K562 (cell line): Measurements from ENCODE around the gene CTNNBL1. TPM values are rescaled to one million over a fixed set of nuclear protein-coding genes. Genes with fewer than 3 reads are reported as not detected.

Experiments
- ATAC-seq: fragments of 200-7000 bp; cut with Tn5 transposase; 3 replicates; pipeline ENCODE4 v1.9.1; 2020; ENCODE audit warnings: moderate library complexity
- BruUV-seq: library from RNA; stranded (reverse); fragments of 400-500 nt; replicated peaks from 2 replicates; lab custom pipeline; 2021; lab: Mats Ljungman, UMichigan
- CTCF ChIA-PET: fragments of 300-600 bp; formaldehyde crosslinking; extraction: SDS; loops from one replicate; lab custom pipeline; 2021; ENCODE audit warnings: low intra/inter-chr PET ratio; lab: Yijun Ruan, JAX
- POLR2A ChIA-PET: fragments of 300-600, 350-650 bp; sonication (Branson Sonifier 250); formaldehyde crosslinking; extraction: SDS; loops from one replicate; lab custom pipeline; 2021; ENCODE audit warnings: antibody characterized with exemption, inconsistent platforms; lab: Yijun Ruan, JAX
- DNase-seq, 4 experiments: peaks; one replicate each; pipeline versions ENCODE4 v3.0.0 to v3.0.0-alpha.2; 2011 to 2018; ENCODE audit warnings: low spot score in 3 of 4, mixed read lengths in 3 of 4; ENCODE audit errors: extremely low read depth in 1 of 4
- FAIRE-seq: peaks from 2 replicates; lab custom pipeline; 2011; peaks lifted over from hg19 to GRCh38; lab: Jason Lieb, UNC
- H2AFZ ChIP-seq: 2 replicates; pipeline ENCODE4 v1.6.0; 2011; ENCODE audit warnings: low read depth, low read length, control low read depth, inconsistent platforms
- H3K27ac ChIP-seq: fragments of 200-600 bp; 3 replicates; pipeline ENCODE4 v1.8.0; 2011; ENCODE audit warnings: low read depth, mild to moderate bottlenecking, control low read depth, inconsistent platforms, low read length, moderate library complexity, mixed read lengths; ENCODE audit errors: extremely low read depth
- H3K27me3 ChIP-seq, 2 experiments: fragments of 300-600 bp in 1 of 2; 2 replicates in 1 of 2; 3 replicates in 1 of 2; pipeline versions ENCODE4 v1.6.0 to v1.8.0; 2011; ENCODE audit warnings: inconsistent platforms in 2 of 2, low read length in 2 of 2, mild to moderate bottlenecking in 1 of 2, mixed read lengths in 1 of 2, moderate library complexity in 1 of 2; ENCODE audit not compliant: control insufficient read depth in 2 of 2, insufficient read depth in 2 of 2
- H3K36me3 ChIP-seq: fragments of 300-600 bp; 3 replicates; pipeline ENCODE4 v1.8.0; 2011; ENCODE audit warnings: mild to moderate bottlenecking, low read length, inconsistent platforms; ENCODE audit not compliant: control insufficient read depth, insufficient read depth
- H3K4me1 ChIP-seq, 2 experiments: fragments of 200-600 bp in 1 of 2; replicated peaks in 1 of 2; 2 replicates in 1 of 2; 3 replicates in 1 of 2; pipeline versions ENCODE4 v1.5.1 to v1.8.0; 2011; ENCODE audit warnings: inconsistent platforms in 2 of 2, low read length in 2 of 2, mild to moderate bottlenecking in 1 of 2, mixed read lengths in 1 of 2, moderate library complexity in 1 of 2; ENCODE audit not compliant: control insufficient read depth in 2 of 2, insufficient read depth in 2 of 2
- H3K4me2 ChIP-seq: 2 replicates; pipeline ENCODE4 v1.6.1; 2011; ENCODE audit warnings: low read length, control low read depth, inconsistent platforms, mixed read lengths; ENCODE audit not compliant: insufficient read depth
- H3K4me3 ChIP-seq: fragments of 200-600 bp; sonication (generic), shearing (Covaris generic); 2 replicates; pipeline ENCODE4 v1.5.1; 2016; ENCODE audit warnings: control low read depth, inconsistent platforms
- H3K79me2 ChIP-seq: fragments of 200-600 bp; 3 replicates; pipeline ENCODE4 v1.8.0; 2011; ENCODE audit warnings: low read length, inconsistent platforms; ENCODE audit not compliant: control insufficient read depth, insufficient read depth
- H3K9ac ChIP-seq, 2 experiments: 2 replicates each; pipeline versions ENCODE4 v1.6.0 to v1.6.1; 2011; ENCODE audit warnings: low read depth in 2 of 2, low read length in 2 of 2, control low read depth in 1 of 2, inconsistent platforms in 1 of 2, mild to moderate bottlenecking in 1 of 2, mixed read lengths in 1 of 2; ENCODE audit not compliant: insufficient read depth in 1 of 2
- H3K9me1 ChIP-seq: one replicate; pipeline ENCODE4 v1.6.0; 2011; ENCODE audit warnings: inconsistent platforms, mild to moderate bottlenecking, low read length, moderate library complexity; ENCODE audit not compliant: control insufficient read depth, insufficient read depth
- H3K9me3 ChIP-seq: replicated peaks from 2 replicates; pipeline ENCODE4 v1.5.1; 2011; ENCODE audit warnings: low read depth, low read length, inconsistent platforms; ENCODE audit not compliant: control insufficient read depth, insufficient read depth
- H4K20me1 ChIP-seq: replicated peaks from 2 replicates; pipeline ENCODE4 v1.6.1; 2011; ENCODE audit warnings: low read length, inconsistent platforms, mixed read lengths; ENCODE audit not compliant: control insufficient read depth, insufficient read depth
- EP400 ChIP-seq: fragments of 450-650 bp; IDR thresholded peaks from 2 replicates; pipeline ENCODE4 v1.6.1; 2017; ENCODE audit warnings: antibody characterized with exemption, mild to moderate bottlenecking, moderate library complexity
- FOXJ2 ChIP-seq: fragments of 200-800 bp; sonication (Bioruptor generic); IDR thresholded peaks from 2 replicates; pipeline ENCODE4 v1.6.1; 2016; ENCODE audit warnings: missing genetic modification characterization, missing compliant biosample characterization
- HDGF ChIP-seq: fragments of 450-650 bp; IDR thresholded peaks from 2 replicates; pipeline ENCODE4 v1.6.1; 2016
- HNRNPUL1 ChIP-seq: fragments of 200-400 bp; formaldehyde crosslinking; IDR thresholded peaks from 2 replicates; pipeline ENCODE4 v1.6.1; 2017; ENCODE audit warnings: low read length
- JUN ChIP-seq, 2 experiments: sonication (generic) in 1 of 2; formaldehyde crosslinking in 1 of 2; IDR thresholded peaks; 2 replicates each; pipeline versions ENCODE4 v1.6.1 to v1.8.0; 2012 to 2022; ENCODE audit warnings: borderline replicate concordance in 2 of 2, mild to moderate bottlenecking in 2 of 2, improper control_type of control experiment in 1 of 2, low read depth in 1 of 2, low read length in 1 of 2, missing genetic modification reagents in 1 of 2
- NR2F6 ChIP-seq: fragments of 450-650 bp; formaldehyde crosslinking; IDR thresholded peaks from 2 replicates; pipeline ENCODE4 v1.4.0; 2020; ENCODE audit warnings: mild to moderate bottlenecking
- NRF1 ChIP-seq, 2 experiments: fragments of 450-650 bp; IDR thresholded peaks in 1 of 2; conservative IDR thresholded peaks in 1 of 2; 2 replicates each; pipeline ENCODE4 v1.6.1; 2014; ENCODE audit warnings: mild to moderate bottlenecking in 2 of 2
- PHF8 ChIP-seq: fragments of 200-600 bp; sonication (generic); IDR thresholded peaks from 2 replicates; pipeline ENCODE4 v1.6.1; 2012; ENCODE audit warnings: mixed run types, mild to moderate bottlenecking, inconsistent platforms, low read length, moderate library complexity, borderline replicate concordance
- POLR2H ChIP-seq: IDR thresholded peaks from 2 replicates; pipeline ENCODE4 v1.6.1; 2016; ENCODE audit warnings: missing genetic modification characterization, low read depth, mild to moderate bottlenecking, control low read depth, missing compliant biosample characterization, moderate library complexity
- RNF2 ChIP-seq: sonication (generic); IDR thresholded peaks from 2 replicates; pipeline ENCODE4 v1.6.1; 2016
- SIRT6 ChIP-seq: IDR thresholded peaks from one replicate; pipeline ENCODE4 v1.6.1; 2012; ENCODE audit warnings: low read depth, mild to moderate bottlenecking, control low read depth, inconsistent platforms, low read length, moderate library complexity
- SP2 ChIP-seq: IDR thresholded peaks from 2 replicates; pipeline ENCODE4 v1.6.1; 2011; ENCODE audit warnings: mild to moderate bottlenecking, low read depth, low read length, moderate library complexity; ENCODE audit not compliant: poor library complexity, severe bottlenecking; ENCODE audit errors: extremely low read depth
- SREBF2 ChIP-seq: sonication (generic); formaldehyde crosslinking; IDR thresholded peaks from 2 replicates; pipeline ENCODE4 v1.4.0; 2020; ENCODE audit warnings: mild to moderate bottlenecking, missing genetic modification reagents
- WHSC1 ChIP-seq: IDR thresholded peaks from one replicate; pipeline ENCODE4 v1.6.1; 2012; ENCODE audit warnings: low read length, control low read depth, inconsistent platforms
- YY1 ChIP-seq, 3 experiments: IDR thresholded peaks; 2 replicates each; pipeline ENCODE4 v1.6.1; 2011; ENCODE audit warnings: low read length in 2 of 3, mild to moderate bottlenecking in 2 of 3, moderate library complexity in 2 of 3, borderline replicate concordance in 1 of 3, control low read depth in 1 of 3, low read depth in 1 of 3; ENCODE audit not compliant: insufficient read depth in 3 of 3, insufficient replicate concordance in 2 of 3, control insufficient read depth in 1 of 3, insufficient read length in 1 of 3; ENCODE audit errors: extremely low read depth in 1 of 3
- ZKSCAN8 ChIP-seq: fragments of 200-800 bp; sonication (Bioruptor generic); IDR thresholded peaks from 2 replicates; pipeline ENCODE4 v1.6.1; 2016; ENCODE audit warnings: missing genetic modification characterization, missing compliant biosample characterization
- ZNF408 ChIP-seq: fragments of 250-450 bp; sonication (Bioruptor Pico); IDR thresholded peaks from 2 replicates; pipeline ENCODE4 v1.4.0; 2020; ENCODE audit warnings: low read depth, mild to moderate bottlenecking, moderate library complexity
- ZNF668 ChIP-seq: fragments of 250-450 bp; sonication (Bioruptor Pico); IDR thresholded peaks from 2 replicates; pipeline ENCODE4 v1.8.0; 2022; ENCODE audit warnings: mild to moderate bottlenecking, inconsistent platforms
- in situ Hi-C: fragments of 300-500 bp; cut with MboI; formaldehyde crosslinking; loops from 4 replicates; pipeline ENCODE4 v1.15.0; 2018; ENCODE audit warnings: inconsistent platforms, mixed read lengths
- intact Hi-C: fragments of 100-400 bp; cut with micrococcal nuclease; formaldehyde crosslinking; loops from 2 replicates; pipeline ENCODE4 v1.14.2; 2022
- polyA plus RNA-seq, 8 experiments: library from polyadenylated mRNA; depleted of rRNA in 4 of 8; stranded (reverse) in 5 of 8; unstranded in 3 of 8; fragments of >200 nt; fragmentation: Nextera tagmentation in 2 of 8; fragmentation: Illumina TruSeq in 1 of 8; extraction: Ambion mirVana in 2 of 8; extraction: Trizol in 1 of 8; gene quantifications; 2 replicates each; pipeline versions ENCODE4 v1.2.1 to v1.2.3, GENCODE V29; 2011 to 2014; ENCODE audit warnings: inconsistent platforms in 1 of 8, missing spikeins in 1 of 8
- total RNA-seq, 7 experiments: library from RNA; depleted of rRNA in 6 of 7; stranded (reverse); fragments of >200 nt in 6 of 7; fragmentation: Illumina TruSeq in 2 of 7; extraction: Trizol in 2 of 7; gene quantifications; 2 replicates each; pipeline versions ENCODE4 v1.2.1 to v1.2.3, GENCODE V29; 2011 to 2021; ENCODE audit warnings: low replicate concordance in 1 of 7
- TF ChIP-seq, protein P1 (sequence below): fragments of 450-650 bp; formaldehyde crosslinking; IDR thresholded peaks from 2 replicates; pipeline ENCODE4 v1.4.0; 2022; ENCODE audit warnings: missing genetic modification characterization

CTNNBL1 gene
- total and polyA plus RNA-seq, 9 of the 15 experiments (the other 6 are each of a cell fraction or from before 2014, with no cell fraction given) = 32.4 to 85.6 (median 43.6) TPM

DNA sequence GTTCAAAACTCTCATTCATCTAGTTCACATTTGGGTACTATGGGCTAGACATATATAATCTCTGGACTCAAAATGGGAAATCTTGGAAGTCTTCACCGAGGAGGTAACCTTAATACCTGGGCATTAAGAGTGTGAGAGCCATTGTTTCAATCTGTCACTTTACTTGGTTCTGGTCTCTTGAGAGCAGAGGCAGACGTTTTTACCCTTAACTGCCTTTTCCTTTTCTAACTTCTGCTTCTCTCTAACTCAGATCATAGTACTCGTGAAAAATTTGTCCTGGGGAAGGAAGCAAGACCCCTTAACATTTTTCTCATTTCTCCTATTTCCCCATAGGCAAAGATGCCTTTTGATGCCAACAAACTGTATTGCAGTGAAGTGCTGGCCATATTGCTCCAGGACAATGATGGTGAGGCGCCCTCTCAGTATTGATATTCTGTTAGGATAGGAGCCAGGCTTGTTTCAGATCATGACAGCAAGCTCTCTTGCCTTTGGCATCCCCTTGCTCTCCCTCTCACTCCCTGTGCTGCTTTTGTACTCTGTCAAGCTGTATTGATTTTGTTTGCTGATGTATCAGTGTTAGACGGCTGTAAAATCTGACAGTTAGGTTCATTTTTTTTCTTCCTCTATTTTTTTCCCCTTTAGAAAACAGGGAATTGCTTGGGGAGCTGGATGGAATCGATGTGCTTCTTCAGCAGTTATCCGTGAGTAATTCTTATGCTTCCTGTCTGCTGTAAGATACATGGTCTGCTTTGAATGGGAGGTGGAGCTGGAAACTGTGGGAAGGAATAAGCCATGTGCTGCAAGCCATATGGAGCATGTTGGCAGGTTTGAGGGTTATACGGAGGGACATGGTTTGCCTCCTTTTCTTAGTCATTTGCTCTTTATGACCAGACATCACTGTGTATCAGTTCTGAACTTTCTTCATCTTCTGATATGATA lies 83.5 kb downstream of the CTNNBL1 start (continued):
- no peak for TF ChIP-seq ZNF668
- TF ChIP-seq SIRT6 = no peak
- no peak for TF ChIP-seq RNF2
- no peak for TF ChIP-seq EP400
- TF ChIP-seq WHSC1 = no peak
- no peak for TF ChIP-seq SP2

- Histone ChIP-seq H2AFZ (no peak overlapping the region), H3K79me2 (no peaks in the 10 kb centered on the region), H3K27ac (no peak overlapping the region), H3K4me1 (no peaks in the 10 kb centered on the region), H3K4me2 (no peak overlapping the region), H3K9ac (no peak overlapping the region), H4K20me1 (no peaks in the 10 kb centered on the region), H3K36me3 (no peaks in the 10 kb centered on the region), H3K27me3 (no peaks in the 10 kb centered on the region), H3K4me3 (no peak overlapping the region), H3K9me1 (no peaks in the 10 kb centered on the region), H3K9me3 (no peaks in the 10 kb centered on the region; the same call in 1 of the 2 replicates)
- FAIRE-seq (no peak), ATAC-seq (no peak), DNase-seq (no peak)
- in situ Hi-C loops (no loop called here), intact Hi-C loops (no loop called here)
- ChIA-PET POLR2A (interaction anchor here (0.6 to 1.7 kb wide), 4 partner anchors 9 to 73 kb away, joined by 3 to 4 read pairs (median 3); no protein-coding TSS in a partner anchor), CTCF (interaction anchor here (0.5 kb wide), 1 partner anchor 113 kb away, joined by 3 read pairs; no protein-coding TSS in a partner anchor)
- BruUV-seq = no TSS peak
- TF ChIP-seq HNRNPUL1 (no peak), JUN (IDR thresholded peaks at IDR 0.05; ENCODE audit: borderline replicate concordance, low read depth, low read length) (no peak), JUN (CRISPR knock-in tag; IDR thresholded peaks at IDR 0.05; ENCODE audit: borderline replicate concordance) (no peak), YY1 (IDR thresholded peaks at IDR 0.05; ENCODE audit: borderline replicate concordance in 1 of 3, control insufficient read depth in 1 of 3, extremely low read depth in 1 of 3, insufficient read depth in 3 of 3, insufficient read length in 1 of 3, insufficient replicate concordance in 2 of 3, low read depth in 1 of 3, low read length in 2 of 3) (no peak), HDGF (no peak), ZKSCAN8 (CRISPR knock-in tag) (no peak), ZNF408 (CRISPR knock-in tag) (no peak), POLR2H (tag) (no peak), FOXJ2 (tag) (no peak), PHF8 (no peak), NRF1 (conservative IDR thresholded peaks at IDR 0.05 in 1 of 2, IDR thresholded peaks at IDR 0.05 in 1 of 2) (no peak), NR2F6 (CRISPR knock-in tag) (no peak), SREBF2 (no peak)
- TF ChIP-seq, protein P1, sequence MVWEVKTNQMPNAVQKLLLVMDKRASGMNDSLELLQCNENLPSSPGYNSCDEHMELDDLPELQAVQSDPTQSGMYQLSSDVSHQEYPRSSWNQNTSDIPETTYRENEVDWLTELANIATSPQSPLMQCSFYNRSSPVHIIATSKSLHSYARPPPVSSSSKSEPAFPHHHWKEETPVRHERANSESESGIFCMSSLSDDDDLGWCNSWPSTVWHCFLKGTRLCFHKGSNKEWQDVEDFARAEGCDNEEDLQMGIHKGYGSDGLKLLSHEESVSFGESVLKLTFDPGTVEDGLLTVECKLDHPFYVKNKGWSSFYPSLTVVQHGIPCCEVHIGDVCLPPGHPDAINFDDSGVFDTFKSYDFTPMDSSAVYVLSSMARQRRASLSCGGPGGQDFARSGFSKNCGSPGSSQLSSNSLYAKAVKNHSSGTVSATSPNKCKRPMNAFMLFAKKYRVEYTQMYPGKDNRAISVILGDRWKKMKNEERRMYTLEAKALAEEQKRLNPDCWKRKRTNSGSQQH (CRISPR knock-in tag) = no peak
These were observed 84.3 kb downstream of the CTNNBL1 start for GRCh38 chr20:37777988-37778659.
